ENCODE measurements around the gene PLK1.
"Not testable (repeated sequence)": the region's sequence is repeated elsewhere in the genome, so short reads cannot be mapped to it uniquely, and the experiment has no call there.

The PLK1 gene

GRCh38 chr16:23678430-23679273 is at the start of gene PLK1:
Gene PLK1, plus strand, starts transcription at chr16:23678889. Its CDS starts 44 bp downstream, at chr16:23678933.
- DNase-seq (ENCODE audit: low read depth in 2 of 2): peak; percentile 58 to 80

DNA sequence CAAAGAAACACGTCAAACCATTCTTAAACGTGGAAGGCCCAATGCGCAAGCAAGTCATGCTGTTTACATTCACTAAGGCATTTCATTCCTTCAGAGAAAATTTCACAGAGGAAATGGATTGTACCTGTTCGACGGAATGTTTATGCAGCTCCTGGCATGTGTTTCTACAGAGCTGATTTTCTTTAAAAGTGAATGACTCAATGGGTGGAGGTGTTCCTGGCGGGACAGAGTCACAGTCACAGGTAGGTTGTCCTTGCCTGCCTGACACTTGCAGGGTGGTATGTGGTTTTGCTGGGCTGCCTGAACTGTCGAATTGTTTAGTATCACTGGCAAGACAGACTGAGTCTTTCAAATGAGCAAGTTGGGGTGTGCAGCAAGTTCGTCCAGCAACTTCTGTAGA is 49.2 kb upstream of the PLK1 start:
- DNase-seq (ENCODE audit: low read depth in 2 of 2): no peak

GRCh38 chr16:23631874-23632273 is 46.8 kb upstream of the PLK1 start:
- not testable (repeated sequence) for DNase-seq (ENCODE audit: low read depth in 2 of 2)

- no peak for DNase-seq (ENCODE audit: low read depth in 2 of 2)
Measured at GRCh38 chr16:23634461-23635036, 44.1 kb upstream of the PLK1 start.

DNA sequence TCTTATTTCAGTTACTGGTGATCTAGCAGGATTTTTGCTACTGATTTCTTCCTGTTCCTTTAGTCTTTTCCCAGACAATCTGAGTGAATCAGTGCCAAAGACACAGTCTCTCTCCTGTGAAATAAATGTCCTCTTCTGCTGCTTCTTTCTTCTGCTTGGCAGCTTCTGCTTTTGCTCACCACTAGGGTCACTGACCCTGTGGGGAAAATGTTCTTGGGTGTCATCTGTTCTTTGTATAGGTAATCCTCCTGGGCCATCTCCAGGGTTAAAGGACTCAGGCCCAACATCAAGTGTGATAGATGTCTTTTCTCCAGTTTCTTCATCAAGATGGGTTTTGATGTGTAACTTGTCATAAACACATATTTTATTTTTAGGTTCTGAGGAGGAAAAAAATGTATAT is 42.7 kb upstream of the PLK1 start:
- DNase-seq (ENCODE audit: low read depth in 2 of 2): no peak

- no peak for DNase-seq (ENCODE audit: low read depth in 2 of 2)
Measured at GRCh38 chr16:23640615-23640930, 38.1 kb upstream of the PLK1 start.

GRCh38 chr16:23640931-23641765 is 37.5 kb upstream of the PLK1 start, which contains the start of the genes DCTN5 and PALB2:
Gene DCTN5, plus strand, starts transcription at chr16:23641466. Its CDS starts 77 bp downstream, at chr16:23641543.
Gene PALB2, minus strand, starts transcription at chr16:23641310. Its CDS starts 153 bp downstream, at chr16:23641157.
- peak; percentile 79 to 86 for DNase-seq (ENCODE audit: low read depth in 2 of 2)

- no peak for DNase-seq (ENCODE audit: low read depth in 2 of 2)
Measured at GRCh38 chr16:23642246-23642774, 36.4 kb upstream of the PLK1 start.

DNA sequence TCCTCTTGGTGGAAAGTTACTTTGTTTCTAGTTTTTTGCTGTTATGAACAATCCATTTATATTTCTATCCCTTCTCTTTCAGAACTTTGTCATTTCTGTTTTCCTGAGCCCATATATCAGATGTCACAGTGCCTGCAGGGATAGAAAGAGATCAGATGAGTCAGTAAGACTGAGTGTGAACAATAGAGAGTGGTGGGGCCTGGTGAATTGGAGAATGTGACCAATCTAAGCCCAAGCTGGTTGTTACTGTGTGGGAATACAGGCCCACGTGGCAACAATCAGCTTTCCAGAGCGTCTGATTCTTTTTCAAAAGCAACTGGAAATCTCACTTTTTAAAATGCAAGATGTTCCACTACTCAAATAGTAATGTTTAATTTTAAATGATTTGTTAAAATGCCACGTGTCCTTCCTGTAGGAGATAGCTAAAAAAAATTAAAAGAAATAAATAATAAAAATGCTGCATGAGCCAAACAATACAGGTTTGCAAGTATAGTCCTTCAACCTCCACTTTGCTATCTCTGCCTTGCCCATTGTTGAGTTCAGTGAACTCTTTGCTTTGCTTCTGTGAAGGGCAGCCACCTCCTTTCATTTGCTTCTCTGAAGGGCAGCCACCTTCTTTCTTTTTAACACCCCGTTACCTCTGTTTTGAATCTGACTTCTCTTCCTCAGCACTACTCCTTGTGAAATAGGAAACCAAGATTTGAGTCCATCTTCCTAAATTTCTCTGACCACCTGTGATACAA is 27.8 kb upstream of the PLK1 start:
- DNase-seq (ENCODE audit: low read depth in 2 of 2): no peak

GRCh38 chr16:23651943-23652468 is 26.7 kb upstream of the PLK1 start:
- no peak for DNase-seq (ENCODE audit: low read depth in 2 of 2)

GRCh38 chr16:23663918-23664317 is 14.8 kb upstream of the PLK1 start:
- DNase-seq (ENCODE audit: low read depth in 2 of 2): no peak

DNA sequence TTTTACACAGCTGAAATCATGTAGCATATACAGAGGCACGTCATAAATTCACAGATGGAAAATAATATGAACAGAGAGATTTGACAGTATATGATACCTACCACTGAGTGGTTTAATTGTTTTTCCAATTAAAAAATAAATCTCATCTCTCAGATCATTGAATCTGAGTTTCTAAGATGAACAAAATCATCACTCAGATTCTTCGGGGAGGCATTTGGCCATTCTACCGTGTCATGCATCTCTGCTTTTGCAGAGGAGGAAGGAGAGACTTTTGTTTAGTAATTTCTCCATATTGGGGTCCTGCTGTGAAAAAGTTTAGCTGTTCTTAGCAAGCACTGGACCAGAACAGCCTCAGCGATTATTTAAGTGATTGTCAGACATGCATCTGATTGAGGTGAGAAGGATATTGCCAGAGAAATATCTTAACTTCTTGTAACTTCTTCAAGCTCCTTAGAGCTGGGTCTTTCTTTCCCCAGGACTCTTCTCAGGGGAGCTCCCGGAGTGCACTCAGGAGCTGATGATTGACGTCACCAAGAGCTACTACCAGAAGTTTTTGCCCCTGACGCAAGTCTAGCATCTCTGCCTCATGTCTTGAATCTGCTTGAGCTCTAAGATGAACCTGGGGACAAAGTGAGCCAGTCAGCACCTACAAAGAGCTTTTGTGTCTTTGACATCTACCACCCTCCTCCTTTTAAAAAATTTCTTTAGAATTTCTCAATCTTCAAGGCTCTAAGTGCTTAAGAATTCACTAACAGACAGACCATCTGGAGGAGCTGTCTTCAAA is 11.9 kb upstream of the PLK1 start:
- DNase-seq (ENCODE audit: low read depth in 2 of 2): no peak

GRCh38 chr16:23667355-23667659 is 11.4 kb upstream of the PLK1 start:
- DNase-seq (ENCODE audit: low read depth in 2 of 2): no peak

GRCh38 chr16:23668225-23668624 is 10.5 kb upstream of the PLK1 start:
- DNase-seq (ENCODE audit: low read depth in 2 of 2): no peak

DNA sequence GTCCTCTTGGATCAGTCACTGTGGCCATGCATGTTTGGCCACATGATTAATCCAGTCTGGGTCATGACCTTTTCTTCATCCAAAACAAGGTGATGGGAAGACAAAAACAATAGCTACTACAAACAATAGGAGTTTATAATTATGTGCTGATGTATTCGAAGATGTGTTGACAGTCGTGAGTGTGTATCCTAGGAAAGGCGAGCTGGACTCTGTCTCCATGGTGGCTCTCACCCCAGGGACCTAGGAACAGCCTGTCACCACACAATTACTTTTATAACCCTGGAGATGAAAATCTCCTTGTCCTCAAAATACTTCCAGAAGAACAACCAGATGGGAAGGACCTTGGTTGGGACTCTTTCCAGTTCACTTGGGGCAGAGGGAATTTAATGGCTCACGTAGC is 9.8 kb upstream of the PLK1 start:
- DNase-seq (ENCODE audit: low read depth in 2 of 2): no peak

- DNase-seq (ENCODE audit: low read depth in 2 of 2): peak in 1 of 2 experiments; percentile 40
Measured at GRCh38 chr16:23670137-23670776, 8.4 kb upstream of the PLK1 start.

DNA sequence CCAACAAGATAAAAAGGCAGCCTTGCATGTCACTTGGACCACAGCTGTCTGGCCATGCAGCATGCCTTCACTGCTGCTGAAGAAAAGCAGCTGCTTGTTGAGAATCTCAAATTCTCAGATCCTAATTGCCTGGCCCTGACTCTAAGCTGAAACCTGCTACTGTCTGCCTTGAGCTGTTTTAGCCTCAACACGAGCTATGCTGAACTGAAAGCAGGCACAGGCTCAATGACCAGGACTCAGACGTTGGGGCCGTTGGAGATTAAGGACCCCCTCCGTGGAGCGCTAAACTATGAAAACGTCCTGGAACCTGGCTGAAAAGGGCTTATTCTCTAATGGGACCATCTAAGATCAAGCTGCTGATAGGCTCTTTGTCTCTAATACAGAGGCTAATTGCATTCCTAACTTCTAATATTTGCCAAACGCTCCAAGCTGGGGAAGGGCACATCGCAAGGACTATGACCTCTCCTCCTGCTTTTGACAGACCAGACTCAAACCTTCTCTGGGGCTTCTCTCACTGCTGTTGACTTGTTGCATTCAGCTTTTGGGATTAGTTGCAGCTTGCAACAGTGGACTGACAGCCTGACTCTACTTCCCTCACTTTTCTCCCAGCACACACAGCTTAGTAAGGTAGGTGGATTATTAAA is 4.6 kb upstream of the PLK1 start:
- no peak for DNase-seq (ENCODE audit: low read depth in 2 of 2)

DNA sequence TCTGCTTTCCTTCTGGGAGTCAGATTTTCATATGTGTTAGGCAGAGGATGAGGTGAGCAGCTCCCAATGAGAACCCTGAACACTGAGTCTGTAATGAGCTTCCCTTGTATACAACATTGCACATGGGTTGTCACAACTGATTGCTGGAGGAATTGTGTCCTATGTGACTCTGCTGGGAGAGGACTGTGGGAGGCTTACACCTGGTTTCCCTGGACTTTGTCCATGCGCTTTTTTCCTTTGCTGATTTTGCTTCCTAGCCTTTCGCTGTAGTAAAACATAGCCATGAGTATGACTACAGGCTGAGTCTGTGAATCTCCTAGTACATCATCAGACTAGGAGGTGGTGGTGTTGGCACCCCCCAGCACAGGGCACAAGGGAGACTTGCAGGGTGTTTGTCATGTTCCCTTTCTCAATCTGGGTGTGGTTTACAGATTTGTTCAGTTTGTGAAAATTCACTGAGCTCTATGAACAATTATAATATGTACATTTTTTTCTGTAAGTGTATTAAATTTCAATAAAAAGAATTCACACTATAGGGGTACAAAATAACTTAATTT is 1.7 kb upstream of the PLK1 start:
- no peak for DNase-seq (ENCODE audit: low read depth in 2 of 2)

DNA sequence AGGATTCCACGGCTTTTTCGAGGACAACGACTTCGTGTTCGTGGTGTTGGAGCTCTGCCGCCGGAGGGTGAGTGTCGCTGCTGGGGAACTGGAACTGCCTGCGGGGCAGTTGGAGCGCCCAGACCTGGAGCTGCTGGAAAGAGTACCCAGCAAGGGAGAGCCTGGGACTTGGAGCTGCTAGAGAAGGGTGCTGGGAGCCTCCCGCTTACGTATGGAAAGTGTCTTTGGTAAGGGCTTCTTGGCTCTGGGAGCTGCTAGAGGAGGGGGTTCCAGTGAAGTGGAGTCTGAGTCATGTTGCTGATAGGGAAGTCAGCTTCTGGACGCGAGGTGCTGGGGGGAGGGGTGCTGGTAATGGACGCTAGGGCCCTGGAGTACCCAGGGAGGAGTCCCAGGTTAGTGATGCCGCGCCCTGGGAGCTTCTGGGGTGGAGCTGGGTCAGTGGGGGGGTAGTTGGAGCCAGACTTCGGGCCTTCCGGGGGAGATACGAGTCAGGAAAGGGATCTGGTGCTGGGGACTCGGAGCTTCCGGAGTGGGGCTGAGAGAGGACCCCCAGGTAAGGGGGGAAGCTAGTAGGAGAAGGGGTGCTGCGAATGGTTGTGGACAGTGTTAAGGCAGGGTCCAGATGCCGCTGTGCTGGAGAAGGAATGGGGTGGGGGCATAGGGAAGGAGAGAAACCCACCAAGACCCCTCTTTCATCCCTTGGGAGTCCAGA is 741 bp downstream of the PLK1 start:
- peak in 1 of 2 experiments; percentile 26 for DNase-seq (ENCODE audit: low read depth in 2 of 2)

All from stimulated activated CD4-positive, alpha-beta T cell treated with anti-CD3 and anti-CD28 coated beads, Interleukin-12 subunit alpha, Interleukin-12 subunit beta, amount 100 ng/mL, for 24 hours (primary cell).